ENCODE results near the gene MPEG1. TPM values are rescaled to one million over a fixed set of nuclear protein-coding genes. Genes with fewer than 3 reads are reported as not detected.

MPEG1 gene
- total RNA-seq, 1 experiment from 2014 or later = not detected

DNA sequence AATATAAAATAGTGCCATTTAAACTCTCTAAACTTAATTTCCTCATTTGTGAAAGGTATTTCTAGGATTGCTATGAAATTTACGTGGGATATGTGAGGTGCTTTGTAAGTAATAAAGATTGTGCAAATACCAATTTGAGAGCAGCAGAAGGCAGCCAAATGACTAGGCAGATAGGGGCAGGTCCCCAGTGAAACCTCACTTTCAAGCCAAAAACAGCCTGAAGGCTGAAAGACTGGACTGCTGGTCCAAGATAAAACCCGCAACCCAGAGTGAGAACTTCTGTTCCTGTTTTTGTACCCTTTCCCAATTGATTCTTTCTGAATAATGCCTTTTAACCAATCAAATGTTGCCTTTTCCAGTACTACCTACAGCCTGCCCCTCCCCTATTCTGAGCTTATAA lies 33.6 kb downstream of the MPEG1 start:
- DNase-seq (ENCODE audit: low read depth) = no peak
- in situ Hi-C loops (cut with HindIII; ENCODE audit: low pct_unique_long_range_greater_than_20kb, low sequenced_read_pairs) = no loop called here

DNA sequence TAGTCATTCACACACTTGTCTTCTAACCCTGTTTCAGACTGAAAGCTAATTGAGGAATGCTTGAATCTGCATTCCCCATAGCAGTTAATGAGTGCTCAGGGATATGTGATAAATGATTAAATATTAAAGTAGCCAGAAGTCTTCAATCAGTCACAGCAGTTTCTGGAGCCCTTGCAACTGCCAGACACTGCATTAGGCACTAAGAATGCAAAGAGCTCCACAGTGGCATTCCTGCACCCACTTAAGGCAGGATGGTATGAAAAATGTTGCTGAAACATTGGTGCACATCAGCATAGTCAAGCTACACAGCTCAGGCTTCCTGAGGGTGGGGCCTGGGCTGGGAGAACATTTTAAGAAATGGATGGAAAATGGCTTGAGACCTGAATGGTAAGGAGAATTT lies 34.3 kb downstream of the MPEG1 start:
- in situ Hi-C loops (cut with HindIII; ENCODE audit: low pct_unique_long_range_greater_than_20kb, low sequenced_read_pairs) = no loop called here
- no peak for DNase-seq (ENCODE audit: low read depth)

DNA sequence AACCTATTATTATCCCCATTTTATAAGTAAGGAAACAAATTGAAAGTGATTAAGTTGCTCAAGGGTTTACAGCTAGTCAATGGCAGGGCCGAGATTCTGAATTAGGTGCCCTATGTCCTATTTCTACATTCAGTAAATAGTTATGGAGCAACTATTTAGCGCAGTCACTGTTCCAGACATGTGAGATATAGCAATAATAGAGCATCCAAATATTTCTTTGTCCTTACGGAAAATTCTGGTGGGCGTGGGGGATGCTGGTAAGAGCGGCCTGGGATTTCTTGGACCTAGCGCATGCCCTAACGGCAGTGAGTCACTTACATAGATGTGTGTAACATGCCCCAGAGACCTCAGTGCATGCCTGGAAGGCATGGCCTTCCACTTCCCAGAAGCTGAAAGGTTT lies 36.4 kb downstream of the MPEG1 start:
- DNase-seq (ENCODE audit: low read depth) = no peak
- in situ Hi-C loops (cut with HindIII; ENCODE audit: low pct_unique_long_range_greater_than_20kb, low sequenced_read_pairs) = no loop called here

- no peak for DNase-seq (ENCODE audit: low read depth)
- in situ Hi-C loops (cut with HindIII; ENCODE audit: low pct_unique_long_range_greater_than_20kb, low sequenced_read_pairs) = no loop called here
These were observed 37.6 kb downstream of the MPEG1 start for GRCh38 chr11:59175091-59175501.

GRCh38 chr11:59174664-59175033 lies 38.1 kb downstream of the MPEG1 start:
- in situ Hi-C loops (cut with HindIII; ENCODE audit: low pct_unique_long_range_greater_than_20kb, low sequenced_read_pairs) = no loop called here
- DNase-seq (ENCODE audit: low read depth) = peak; percentile 22

GRCh38 chr11:59173964-59174663 lies 38.6 kb downstream of the MPEG1 start:
- in situ Hi-C loops (cut with HindIII; ENCODE audit: low pct_unique_long_range_greater_than_20kb, low sequenced_read_pairs) = no loop called here

DNA sequence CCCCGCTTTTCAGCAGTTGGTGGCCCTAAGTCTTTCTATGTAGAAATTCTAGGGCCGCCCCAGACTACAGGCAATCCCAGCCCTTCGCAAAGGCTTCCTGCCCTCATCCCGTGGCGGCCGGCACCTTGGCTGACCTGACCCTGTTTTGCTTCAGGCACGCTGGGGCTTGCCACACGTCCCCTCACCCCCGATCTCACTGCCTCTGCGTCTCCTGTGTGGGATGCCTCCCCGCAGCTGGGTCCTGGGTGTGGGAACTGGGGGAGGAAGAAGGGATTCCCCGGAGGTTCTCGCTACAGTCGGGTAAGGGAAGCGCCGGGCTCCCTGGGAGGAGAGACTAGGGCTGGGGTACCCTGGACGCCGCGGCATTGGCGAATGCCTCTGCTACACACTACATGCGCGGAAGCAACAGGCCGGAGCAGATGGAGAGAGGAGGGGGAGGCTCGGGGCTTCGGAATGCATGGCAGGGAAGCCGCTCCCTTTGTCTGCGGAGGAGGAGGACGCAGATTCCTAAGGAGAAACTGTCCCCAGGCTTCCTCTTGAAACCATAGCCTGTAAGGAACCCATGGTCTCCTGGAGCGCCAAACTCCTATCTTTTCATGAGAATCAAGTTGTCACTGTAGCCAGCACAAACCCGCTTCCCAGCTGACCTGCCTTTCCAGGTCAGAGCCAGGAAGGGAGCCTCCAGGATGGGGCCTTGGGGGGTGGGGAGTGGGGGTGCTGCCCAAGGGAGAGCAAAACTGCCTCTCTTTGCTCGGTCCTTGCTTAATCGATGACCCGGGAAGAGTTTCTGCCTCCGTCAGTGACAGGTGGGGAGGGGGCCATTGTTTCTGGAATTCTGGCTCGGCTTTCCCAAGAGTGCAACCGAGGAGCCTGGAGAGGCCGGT lies 39.4 kb downstream of the MPEG1 start:
- DNase-seq (ENCODE audit: low read depth) = no peak
- in situ Hi-C loops (cut with HindIII; ENCODE audit: low pct_unique_long_range_greater_than_20kb, low sequenced_read_pairs) = no loop called here

More at GRCh38 chr11:59173964-59174663, 38.6 kb downstream of the MPEG1 start:
- peak; percentile 22 for DNase-seq (ENCODE audit: low read depth)

- in situ Hi-C loops (cut with HindIII; ENCODE audit: low pct_unique_long_range_greater_than_20kb, low sequenced_read_pairs) = no loop called here
- DNase-seq (ENCODE audit: low read depth) = no peak
These were observed 40.2 kb downstream of the MPEG1 start for GRCh38 chr11:59172345-59173079.

DNA sequence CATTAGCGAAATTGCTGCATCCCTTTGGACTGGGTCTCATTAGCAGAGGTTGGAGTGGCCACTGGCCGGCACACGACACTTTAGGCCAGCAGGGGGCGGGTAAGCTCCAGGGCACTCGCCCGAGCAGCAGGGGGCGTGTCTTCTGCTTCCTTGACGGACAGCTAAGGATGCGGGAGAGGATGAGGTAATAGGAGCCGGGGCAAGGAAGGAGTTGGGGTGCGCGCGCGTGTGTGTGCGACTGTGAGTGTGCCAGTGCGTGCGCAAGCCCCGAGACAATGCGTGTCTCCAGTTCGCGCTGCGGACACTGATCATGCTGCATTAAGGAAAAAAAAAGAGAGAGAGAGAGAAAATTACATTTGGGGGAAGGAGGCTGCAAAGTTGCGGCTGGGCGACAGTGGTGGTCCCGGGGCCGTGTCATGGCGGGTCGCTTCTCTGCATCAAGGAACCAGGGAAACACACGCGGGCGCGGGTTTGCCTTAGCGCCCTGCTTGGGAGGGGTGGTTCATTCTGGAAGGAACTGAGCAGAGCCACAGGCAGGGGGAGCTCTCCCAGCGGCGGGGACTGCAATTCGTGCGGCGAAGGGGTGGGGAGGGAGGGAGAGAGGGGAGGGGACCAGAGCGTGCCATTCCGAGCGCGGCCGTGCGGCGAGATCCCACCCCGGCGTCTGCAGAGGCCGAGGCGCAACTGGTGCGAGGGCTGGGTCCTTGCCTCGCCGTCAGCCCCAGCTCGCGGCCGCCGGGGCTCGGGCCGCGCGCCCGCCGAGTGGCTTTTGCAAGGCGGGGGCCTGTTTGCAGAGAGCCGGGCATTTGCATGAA lies 41.0 kb downstream of the MPEG1 start, which contains the start of gene DTX4:
Gene DTX4, plus strand, starts transcription at position 625 of the 815 bp plus-strand sequence. CDS start 464 bp downstream, outside the sequence.
- in situ Hi-C loops (cut with HindIII; ENCODE audit: low pct_unique_long_range_greater_than_20kb, low sequenced_read_pairs) = no loop called here
- DNase-seq (ENCODE audit: low read depth) = peak; percentile 82

DNA sequence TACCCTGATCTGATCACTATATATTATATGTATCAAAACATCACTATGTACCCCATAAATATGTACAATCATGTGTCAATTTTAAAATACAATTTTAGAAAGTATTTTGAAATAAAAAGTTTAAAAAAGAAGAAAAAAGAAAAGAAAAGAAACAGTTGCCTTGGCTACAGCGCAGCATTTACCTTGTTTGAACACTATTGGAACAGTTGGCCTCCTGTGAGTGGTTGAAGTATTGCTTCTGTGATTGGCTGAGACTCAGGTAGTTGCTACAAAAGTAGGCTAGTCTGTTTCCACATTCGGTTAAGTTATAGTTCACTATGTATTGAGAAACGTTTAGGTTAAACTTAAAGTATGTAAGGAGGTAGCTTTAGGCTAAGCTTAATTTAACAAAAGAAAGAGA lies 48.7 kb downstream of the MPEG1 start:
- no peak for DNase-seq (ENCODE audit: low read depth)
- in situ Hi-C loops (cut with HindIII; ENCODE audit: low pct_unique_long_range_greater_than_20kb, low sequenced_read_pairs) = no loop called here

Other genes with a start within 250 kb of the MPEG1 start
- not detected in 2 replicates for gene GLYATL1B, start 126.6 kb downstream of the MPEG1 start, total RNA-seq (2014; rRNA removed; shearing (Covaris generic); ENCODE audit: low replicate concordance)
- 6.4 and 7.5 TPM in 2 replicates for gene FAM111B, start 105.7 kb downstream of the MPEG1 start, total RNA-seq (2014; rRNA removed; shearing (Covaris generic); ENCODE audit: low replicate concordance)
- 28.7 and 39.5 TPM in 2 replicates for gene FAM111A, start 70.1 kb downstream of the MPEG1 start, total RNA-seq (2014; rRNA removed; shearing (Covaris generic); ENCODE audit: low replicate concordance)
- gene DTX4, start 40.8 kb downstream of the MPEG1 start, total RNA-seq (2014; rRNA removed; shearing (Covaris generic); ENCODE audit: low replicate concordance) = 2.0 and 4.2 TPM in 2 replicates
- gene OR5AN1, start 146.0 kb upstream of the MPEG1 start, total RNA-seq (2014; rRNA removed; shearing (Covaris generic); ENCODE audit: low replicate concordance) = not detected in 2 replicates
- gene OR5A2, start 213.5 kb upstream of the MPEG1 start, total RNA-seq (2014; rRNA removed; shearing (Covaris generic); ENCODE audit: low replicate concordance) = not detected in 2 replicates
- gene OR5A1, start 223.5 kb upstream of the MPEG1 start, total RNA-seq (2014; rRNA removed; shearing (Covaris generic); ENCODE audit: low replicate concordance) = not detected in 2 replicates
- gene OR4D6, start 244.0 kb upstream of the MPEG1 start, total RNA-seq (2014; rRNA removed; shearing (Covaris generic); ENCODE audit: low replicate concordance) = not detected in 2 replicates

All from Caki2 (cell line).